Iris pigment epithelial cell (primary cell): ENCODE results near the gene FAM89B.
"Not testable (repeated sequence)": the region's sequence is repeated elsewhere in the genome, so short reads cannot be mapped to it uniquely, and the experiment has no call there.

Source experiments
- DNase-seq: peaks from one replicate; pipeline ENCODE4 v3.0.0-alpha.2; 2011; ENCODE audit warnings: low read depth

FAM89B gene

DNA sequence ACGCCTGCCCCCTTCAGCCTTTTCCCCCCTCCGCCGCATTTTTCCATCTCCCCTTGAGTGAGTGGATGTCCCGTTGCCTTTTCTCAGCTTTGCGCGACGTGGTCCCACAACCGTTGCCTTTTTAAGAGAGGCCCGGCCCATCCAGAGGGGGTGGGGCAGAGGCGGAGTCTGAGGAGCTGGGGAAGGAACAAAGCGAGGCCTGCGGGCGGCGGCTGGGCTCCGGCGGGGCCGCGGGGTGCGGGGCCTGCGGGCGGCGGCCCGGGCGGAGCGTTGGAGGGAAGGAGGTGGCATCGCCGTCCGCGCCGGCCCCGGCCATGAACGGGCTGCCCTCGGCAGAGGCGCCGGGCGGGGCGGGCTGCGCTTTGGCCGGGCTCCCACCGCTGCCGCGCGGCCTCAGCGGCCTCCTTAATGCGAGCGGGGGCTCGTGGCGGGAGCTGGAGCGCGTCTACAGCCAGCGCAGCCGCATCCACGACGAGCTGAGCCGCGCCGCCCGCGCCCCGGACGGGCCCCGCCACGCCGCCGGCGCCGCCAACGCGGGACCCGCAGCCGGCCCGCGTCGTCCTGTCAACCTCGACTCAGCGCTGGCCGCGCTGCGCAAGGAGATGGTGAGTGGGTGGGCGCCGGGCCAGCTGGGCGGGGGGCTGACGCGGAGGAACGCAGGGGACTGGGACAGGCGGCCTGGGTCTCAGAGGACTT is at the start of gene FAM89B:
TSS of gene FAM89B (plus strand) at position 183 of the 696 bp plus-strand sequence. CDS start at position 315, 132 bp downstream.
- peak; percentile 84 for DNase-seq

DNA sequence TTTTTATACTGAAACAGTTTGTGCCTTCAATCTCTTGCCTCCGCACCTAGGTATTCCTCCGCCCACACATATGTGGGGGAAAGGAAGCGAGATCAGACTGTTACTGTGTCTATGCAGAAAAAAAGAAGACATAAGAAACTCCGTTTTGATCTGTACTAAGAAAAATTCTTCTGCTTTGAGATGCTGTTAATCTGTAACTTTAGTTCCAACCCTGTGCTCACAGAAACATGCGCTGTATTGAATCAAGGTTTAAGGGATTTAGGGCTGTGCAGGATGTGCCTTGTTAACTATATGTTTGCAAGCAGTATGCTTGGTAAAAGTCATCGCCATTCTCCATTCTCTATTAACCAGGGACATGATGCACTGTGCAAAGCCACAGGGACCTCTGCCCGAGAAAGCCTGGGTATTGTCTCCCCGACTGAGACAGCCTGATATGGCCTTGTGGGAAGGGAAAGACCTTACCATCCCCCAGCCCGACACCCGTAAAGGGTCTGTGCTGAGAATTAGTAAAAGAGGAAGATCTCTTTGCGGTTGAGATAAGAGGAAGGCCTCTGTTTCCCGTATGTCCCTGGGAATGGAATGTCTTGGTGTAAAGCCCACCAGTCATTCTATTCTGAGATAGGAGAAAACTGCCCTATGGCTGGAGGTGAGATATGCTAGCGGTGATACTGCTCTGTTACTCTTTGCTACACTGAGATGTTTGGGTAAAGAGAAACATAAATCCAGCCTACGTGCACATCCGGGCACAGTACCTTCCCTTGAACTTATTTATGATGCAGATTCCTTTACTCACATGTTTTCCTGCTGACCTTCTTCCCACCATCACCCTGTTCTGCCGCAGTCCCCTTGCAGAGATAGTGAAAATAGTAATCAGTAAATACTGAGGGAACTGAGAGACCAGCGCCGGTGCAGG is 49.4 kb upstream of the FAM89B start:
- DNase-seq, result peak; percentile 42

DNA sequence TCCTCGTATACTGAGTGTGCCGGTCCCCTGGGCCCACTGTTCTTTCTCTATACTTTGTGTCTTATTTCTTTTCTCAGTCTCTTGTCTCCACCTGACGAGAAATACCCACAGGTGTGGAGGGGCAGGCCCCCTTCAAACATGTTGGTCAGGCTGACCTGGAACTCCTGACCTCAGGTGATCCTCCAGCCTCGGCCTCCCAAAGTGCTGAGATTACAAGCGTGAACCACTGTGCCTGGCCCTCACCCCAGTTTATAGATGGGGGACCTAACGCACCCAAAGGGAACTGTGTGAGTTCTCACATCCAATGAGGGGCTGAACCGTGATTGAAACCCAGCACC is 48.7 kb upstream of the FAM89B start:
- DNase-seq, result not testable (repeated sequence)

DNA sequence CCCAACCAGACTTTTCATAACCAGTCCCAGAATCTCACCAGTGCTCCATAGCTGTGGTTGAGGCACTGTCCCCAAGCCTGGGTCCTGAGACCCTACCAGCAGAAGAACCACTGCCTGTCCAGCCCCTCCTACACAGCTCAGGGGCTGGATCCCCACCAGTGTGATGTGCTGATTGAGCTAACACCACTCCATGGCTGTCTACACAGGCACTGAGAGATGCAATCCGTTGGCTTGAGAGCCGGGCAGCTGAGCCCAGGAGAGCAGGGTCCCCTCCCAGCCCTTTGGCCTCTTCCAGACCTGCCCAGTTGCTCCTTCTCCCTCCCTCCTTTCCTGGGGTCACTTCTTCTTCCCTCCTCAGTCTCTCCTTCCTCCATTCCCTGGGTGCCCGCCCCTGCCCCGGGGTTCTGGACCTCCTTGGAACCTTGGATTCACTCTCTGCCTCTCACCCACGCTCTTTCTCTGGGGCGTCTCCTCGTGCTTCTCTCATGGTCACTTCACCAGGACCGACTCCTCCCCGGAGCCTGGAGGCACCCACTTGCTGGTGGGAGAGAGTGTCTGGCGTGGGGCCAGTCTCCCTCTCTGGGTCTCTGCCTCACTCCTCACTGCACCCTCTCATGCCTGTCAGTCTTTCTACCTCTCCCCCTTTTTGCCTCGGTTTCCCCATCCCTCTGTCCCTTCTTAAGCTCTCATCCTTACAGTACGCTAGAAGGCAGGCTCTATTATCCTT is 48.2 kb upstream of the FAM89B start:
- DNase-seq, result no peak

DNA sequence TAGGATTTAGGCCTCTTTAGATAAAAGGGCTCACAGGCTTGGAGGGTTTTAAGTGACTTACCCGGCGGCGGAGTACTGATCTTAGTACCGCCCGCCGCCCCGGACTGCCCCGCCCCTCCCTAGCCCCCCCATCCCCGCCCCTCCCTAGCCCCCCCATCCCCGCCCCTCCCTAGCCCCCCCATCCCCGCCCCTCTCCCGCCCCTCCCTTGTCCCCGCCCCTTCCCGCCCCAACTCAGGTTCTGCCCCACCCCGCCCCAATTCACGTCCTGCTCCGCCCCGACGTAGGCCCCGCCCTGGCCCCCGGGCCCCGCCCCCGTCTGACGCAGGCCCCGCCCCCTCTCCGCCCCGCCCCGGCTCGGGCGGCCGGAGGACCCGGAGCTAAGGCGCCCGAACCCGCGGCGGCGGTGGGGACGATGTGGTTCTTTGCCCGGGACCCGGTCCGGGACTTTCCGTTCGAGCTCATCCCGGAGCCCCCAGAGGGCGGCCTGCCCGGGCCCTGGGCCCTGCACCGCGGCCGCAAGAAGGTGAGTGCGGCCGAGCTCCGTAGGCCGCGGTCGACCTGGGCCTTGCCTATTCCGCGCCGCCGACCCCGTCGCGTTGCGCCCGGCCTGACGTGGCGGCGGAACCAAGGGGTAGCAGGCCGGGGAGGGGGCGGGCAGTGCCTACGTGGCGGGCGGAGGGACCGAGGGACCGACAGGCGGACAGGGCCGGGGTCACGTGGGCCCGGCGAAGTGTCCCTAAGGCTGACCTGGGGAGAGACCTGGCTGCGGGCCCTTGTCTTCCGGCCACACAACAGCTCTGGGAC is 47.4 kb upstream of the FAM89B start, which contains the start of gene SCYL1:
TSS of gene SCYL1 (plus strand) at position 343 of the 805 bp plus-strand sequence. CDS start at position 414, 71 bp downstream.
- DNase-seq, result peak; percentile 75

DNA sequence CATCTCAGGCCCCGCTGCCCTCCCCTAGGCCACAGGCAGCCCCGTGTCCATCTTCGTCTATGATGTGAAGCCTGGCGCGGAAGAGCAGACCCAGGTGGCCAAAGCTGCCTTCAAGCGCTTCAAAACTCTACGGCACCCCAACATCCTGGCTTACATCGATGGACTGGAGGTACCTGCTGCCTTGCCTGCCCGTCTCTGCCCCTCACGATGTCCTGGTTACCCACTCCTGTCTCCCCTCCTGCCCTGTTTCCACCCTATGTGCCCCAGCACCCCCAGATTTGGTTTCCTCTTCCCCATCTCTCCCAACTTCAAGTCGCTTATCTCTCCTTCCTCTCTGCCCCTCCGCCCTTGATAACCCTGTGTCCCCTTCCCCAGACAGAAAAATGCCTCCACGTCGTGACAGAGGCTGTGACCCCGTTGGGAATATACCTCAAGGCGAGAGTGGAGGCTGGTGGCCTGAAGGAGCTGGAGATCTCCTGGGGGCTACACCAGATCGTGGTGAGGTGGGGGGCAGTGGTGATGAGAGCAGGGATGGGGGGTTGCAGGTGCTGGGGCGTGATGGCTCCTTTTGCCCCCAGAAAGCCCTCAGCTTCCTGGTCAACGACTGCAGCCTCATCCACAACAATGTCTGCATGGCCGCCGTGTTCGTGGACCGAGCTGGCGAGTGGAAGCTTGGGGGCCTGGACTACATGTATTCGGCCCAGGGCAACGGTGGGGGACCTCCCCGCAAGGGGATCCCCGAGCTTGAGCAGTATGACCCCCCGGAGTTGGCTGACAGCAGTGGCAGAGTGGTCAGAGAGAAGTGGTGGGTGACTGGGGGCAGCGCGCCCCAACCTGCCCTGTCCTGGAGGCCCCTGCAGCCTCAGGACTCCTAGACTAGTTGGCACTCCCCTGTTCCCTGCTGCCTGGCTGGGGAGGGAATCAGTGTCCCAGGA is 46.5 kb upstream of the FAM89B start:
- peak; percentile 32 for DNase-seq

DNA sequence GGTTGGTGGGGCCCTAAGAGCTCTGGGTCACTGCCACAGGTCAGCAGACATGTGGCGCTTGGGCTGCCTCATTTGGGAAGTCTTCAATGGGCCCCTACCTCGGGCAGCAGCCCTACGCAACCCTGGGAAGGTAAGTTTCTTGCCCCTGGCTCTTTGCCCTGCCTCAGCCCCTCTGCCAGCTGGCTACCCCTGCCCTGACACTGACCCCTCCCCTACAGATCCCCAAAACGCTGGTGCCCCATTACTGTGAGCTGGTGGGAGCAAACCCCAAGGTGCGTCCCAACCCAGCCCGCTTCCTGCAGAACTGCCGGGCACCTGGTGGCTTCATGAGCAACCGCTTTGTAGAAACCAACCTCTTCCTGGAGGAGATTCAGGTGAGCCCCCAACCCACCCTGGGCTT is 45.6 kb upstream of the FAM89B start:
- DNase-seq, result no peak

DNA sequence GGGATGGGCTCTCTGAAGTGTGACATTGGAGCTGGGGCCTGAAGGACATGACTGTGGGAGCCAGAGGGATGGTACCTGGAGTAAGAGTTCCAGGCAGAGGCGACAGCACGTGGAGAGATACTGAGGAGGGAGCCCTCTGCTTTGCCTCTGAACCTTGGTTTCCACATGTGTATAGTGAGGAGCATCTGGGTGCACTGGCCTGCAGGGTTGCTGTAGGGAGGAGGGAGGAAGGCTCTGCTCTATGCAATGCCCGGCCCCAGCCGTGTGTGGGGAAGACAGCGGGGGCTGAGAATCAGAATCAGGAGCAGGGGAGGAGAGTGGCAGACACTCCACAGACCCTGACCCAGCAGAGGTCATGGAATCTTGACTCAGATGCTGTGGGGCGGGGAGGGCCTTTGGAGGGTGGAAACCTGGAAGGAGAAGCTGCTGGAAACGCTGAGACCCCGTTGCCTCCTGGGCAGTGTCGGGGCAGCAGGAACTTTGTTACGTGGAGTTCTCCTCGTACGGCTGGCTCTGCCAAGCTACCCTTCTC is 43.5 kb upstream of the FAM89B start:
- DNase-seq, result no peak

DNA sequence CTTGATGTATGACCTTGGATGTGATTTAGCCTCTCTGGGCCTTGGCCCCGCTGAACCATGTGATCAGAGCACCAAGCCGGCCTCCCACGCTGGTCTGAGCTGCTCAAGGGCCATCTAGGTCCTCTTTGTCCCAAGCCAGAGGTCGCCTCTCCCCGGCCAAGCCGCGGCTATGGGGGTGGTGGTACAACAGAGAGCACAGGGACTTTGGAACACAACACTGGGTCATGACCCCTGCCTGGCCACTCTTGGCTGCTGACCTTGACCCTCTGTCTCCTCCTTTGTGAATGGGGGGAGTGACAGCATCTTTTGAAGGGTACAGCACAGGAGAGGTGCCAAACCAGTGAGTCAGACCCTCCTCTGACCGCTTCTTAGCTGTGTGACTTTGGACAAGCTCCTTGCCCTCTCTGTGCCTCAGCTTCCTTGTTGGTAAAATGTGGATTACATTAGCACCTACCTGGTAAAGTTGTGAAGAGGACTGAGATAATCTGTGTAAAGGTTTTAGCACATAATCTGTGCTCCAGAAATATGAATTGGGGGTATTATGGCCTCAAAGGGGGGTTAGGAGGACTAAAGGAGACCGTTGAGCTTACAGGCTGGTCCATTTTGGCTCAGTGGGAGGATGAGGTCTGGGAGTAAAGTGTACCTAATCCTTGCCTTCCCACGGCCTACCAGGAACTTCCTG is 42.7 kb upstream of the FAM89B start:
- DNase-seq, result no peak

DNA sequence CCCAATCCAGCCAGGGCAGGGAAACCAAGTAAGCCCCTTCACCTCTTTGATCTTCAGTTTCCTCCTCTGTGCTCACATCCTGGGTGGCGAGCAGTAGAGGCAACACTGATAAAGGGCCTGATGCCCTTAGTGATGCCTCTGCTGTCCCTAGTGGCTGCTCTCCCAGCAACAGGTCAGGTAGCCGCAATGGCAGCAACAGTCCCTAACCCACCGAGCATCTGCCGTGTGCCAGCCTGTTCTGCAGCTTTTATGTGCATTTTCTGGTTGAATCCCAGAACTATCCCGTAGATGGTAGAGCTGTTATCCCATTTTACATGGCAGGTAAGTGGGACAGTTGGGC is 42.2 kb upstream of the FAM89B start:
- no peak for DNase-seq

DNA sequence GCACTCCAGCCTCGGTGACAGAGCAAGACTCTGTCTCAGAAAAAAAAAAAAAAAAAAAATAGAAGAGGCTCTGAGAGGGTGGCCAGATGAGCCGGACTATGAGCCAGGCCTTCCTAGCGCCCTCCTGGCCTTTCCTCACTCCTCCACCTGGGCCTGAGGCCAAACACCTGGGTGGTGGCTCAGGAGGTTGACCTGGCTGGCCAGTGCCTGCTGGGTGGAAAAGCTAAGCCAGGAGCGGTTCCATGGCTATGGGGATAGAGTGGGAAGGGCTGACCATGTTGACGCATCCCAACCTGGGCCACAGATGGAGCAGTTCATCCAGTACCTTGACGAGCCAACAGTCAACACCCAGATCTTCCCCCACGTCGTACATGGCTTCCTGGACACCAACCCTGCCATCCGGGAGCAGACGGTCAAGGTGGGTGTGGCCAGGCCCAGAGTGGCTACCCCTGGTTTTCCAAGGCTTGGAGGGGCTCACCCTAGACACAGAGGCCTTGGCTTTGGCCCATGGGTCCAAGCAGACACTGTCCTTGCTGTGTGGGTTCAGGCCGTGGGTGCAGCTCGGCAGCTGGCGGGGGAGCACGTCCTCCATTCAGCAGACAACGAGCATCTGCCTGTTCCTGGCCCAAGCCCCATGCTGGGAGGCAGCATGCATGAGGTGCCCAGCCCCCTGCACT is 39.8 kb upstream of the FAM89B start:
- DNase-seq, result no peak

DNA sequence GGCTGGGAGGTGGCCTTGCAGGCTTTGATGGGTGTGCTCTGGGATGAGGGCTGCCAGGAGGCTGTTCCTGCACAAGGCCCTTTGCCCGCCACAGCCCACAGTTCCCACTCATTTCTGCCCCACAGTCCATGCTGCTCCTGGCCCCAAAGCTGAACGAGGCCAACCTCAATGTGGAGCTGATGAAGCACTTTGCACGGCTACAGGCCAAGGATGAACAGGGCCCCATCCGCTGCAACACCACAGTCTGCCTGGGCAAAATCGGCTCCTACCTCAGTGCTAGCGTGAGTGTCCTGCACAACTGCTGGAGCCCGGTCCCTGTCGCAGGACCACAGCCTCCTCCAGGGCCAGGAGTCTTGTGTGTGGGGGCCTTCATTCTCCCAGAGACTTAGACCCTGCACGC is 37.2 kb upstream of the FAM89B start:
- DNase-seq, result no peak

DNA sequence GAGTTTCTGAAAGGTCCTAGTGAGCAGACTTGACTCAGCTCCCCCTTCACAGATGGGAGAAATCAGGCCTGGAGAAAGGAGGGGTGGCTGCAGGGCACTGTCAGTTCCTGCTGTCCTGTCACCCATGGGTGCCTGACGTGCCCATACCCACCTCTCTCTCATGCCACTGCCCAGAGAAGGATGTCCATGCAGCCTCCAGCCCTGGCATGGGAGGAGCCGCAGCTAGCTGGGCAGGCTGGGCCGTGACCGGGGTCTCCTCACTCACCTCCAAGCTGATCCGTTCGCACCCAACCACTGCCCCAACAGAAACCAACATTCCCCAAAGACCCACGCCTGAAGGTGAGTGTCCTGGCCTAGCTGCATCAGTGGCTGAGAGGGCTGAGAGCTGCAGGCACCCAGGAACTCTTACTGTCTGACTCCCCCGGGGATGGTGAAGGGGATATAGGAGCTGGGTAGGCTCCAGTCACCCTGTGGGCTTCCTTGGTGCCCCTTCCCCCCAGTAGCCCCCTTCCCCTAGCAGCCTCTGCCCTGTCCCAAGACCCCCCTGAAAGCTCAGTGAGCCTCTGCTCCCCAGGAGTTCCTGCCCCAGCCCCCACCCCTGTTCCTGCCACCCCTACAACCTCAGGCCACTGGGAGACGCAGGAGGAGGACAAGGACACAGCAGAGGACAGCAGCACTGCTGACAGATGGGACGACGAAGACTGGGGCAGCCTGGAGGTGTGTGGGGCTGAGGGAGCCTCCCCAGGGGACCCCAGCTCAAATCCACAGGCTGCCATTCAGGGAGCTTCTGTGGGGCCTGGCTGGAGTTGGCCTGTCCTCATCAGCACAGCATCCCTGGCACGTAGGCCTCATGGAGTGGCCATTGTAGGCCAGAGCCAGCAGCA is 35.7 kb upstream of the FAM89B start:
- DNase-seq, result no peak

DNA sequence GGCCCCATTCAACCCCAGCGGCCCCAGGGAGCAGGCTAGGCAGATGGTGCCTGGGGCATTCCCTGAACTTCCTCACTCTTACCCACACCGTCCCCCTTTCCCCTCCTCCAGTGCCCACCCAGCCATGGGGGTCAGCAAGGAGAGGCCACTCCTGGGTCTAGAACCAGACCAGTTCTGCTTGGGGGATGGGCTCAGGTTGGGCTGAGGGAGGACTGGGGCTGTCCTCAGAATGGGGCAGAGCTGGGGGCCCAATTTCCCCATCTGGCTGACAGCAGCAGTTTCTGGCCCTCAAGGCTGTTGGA is 35.1 kb upstream of the FAM89B start:
- no peak for DNase-seq

DNA sequence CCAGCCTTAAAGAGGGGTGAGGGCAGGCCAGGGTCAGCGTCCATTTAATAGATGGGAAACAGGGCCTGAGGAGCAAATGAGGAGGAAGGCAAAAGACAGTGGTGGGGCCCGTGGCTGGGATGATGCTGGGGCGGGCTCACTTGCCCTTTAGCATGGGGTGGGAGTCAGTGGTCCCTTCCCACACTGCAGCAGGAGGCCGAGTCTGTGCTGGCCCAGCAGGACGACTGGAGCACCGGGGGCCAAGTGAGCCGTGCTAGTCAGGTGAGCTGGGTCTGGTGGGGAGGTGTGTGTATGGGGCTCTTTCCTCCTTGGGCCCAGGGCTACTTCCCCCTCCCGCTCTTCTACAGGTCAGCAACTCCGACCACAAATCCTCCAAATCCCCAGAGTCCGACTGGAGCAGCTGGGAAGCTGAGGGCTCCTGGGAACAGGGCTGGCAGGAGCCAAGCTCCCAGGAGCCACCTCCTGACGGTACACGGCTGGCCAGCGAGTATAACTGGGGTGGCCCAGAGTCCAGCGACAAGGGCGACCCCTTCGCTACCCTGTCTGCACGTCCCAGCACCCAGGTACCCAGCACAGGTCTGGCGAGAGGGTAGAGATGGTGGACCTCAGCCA is 34.6 kb upstream of the FAM89B start:
- DNase-seq, result no peak

DNA sequence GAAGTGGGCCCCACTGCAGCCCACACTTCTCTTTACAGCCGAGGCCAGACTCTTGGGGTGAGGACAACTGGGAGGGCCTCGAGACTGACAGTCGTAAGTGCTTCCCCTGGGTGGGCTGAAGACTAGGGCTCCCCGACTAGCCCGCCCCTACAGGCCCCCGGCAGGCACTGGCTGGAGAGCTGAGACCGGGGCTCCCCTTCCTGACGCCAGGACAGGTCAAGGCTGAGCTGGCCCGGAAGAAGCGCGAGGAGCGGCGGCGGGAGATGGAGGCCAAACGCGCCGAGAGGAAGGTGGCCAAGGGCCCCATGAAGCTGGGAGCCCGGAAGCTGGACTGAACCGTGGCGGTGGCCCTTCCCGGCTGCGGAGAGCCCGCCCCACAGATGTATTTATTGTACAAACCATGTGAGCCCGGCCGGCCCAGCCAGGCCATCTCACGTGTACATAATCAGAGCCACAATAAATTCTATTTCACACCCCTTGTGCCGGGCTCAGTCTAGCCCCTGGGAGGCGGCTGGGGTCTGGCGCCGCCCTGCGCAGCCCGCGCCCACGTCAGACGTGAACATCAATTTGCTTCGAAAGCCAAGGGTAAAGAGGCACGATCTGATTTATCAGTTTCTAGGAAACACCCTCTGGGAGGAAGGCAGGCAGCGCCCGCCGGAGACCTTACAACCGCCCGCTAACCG is 34.0 kb upstream of the FAM89B start:
- no peak for DNase-seq
